HG02943 (cell line): ENCODE measurements around the gene AFTPH.
A peak's percentile ranks its signal among the peaks of the same experiment; 100 is the strongest.

Experiments
- ATAC-seq: cut with Tn5 transposase; IDR thresholded peaks from one replicate; pipeline ENCODE4 v1.9.1; 2021; ENCODE audit warnings: mild to moderate bottlenecking, low read depth, moderate library complexity; ENCODE audit not compliant: unreplicated experiment

The AFTPH gene

GRCh38 chr2:64523666-64524603 lies at the start of gene AFTPH:
Gene AFTPH, plus strand, starts transcription at chr2:64524328. Its CDS starts 27,147 bp downstream, at chr2:64551475.
- peak; percentile 84 for ATAC-seq

GRCh38 chr2:64474636-64475035 lies 49.5 kb upstream of the AFTPH start:
- ATAC-seq = no peak

GRCh38 chr2:64477037-64477436 lies 47.1 kb upstream of the AFTPH start:
- no peak for ATAC-seq

GRCh38 chr2:64477979-64478378 lies 46.1 kb upstream of the AFTPH start:
- no peak for ATAC-seq

GRCh38 chr2:64478502-64479230 lies 45.5 kb upstream of the AFTPH start:
- ATAC-seq = no peak

GRCh38 chr2:64479259-64480117 lies 44.6 kb upstream of the AFTPH start:
- ATAC-seq = no peak

GRCh38 chr2:64481665-64482064 lies 42.5 kb upstream of the AFTPH start:
- no peak for ATAC-seq

- ATAC-seq = no peak
Observed at GRCh38 chr2:64482243-64482642, 41.9 kb upstream of the AFTPH start.

GRCh38 chr2:64482765-64483504 lies 41.2 kb upstream of the AFTPH start:
- ATAC-seq = no peak

- ATAC-seq = no peak
Observed at GRCh38 chr2:64485331-64485730, 38.8 kb upstream of the AFTPH start.

GRCh38 chr2:64485961-64486360 lies 38.2 kb upstream of the AFTPH start:
- no peak for ATAC-seq

GRCh38 chr2:64487256-64488049 lies 36.7 kb upstream of the AFTPH start:
- no peak for ATAC-seq

GRCh38 chr2:64488050-64488974 lies 35.8 kb upstream of the AFTPH start:
- ATAC-seq = no peak

GRCh38 chr2:64489081-64489751 lies 34.9 kb upstream of the AFTPH start:
- no peak for ATAC-seq

GRCh38 chr2:64491426-64491825 lies 32.7 kb upstream of the AFTPH start:
- no peak for ATAC-seq

GRCh38 chr2:64492272-64492671 lies 31.9 kb upstream of the AFTPH start:
- no peak for ATAC-seq

- ATAC-seq = no peak
Observed at GRCh38 chr2:64492821-64493220, 31.3 kb upstream of the AFTPH start.

- no peak for ATAC-seq
Observed at GRCh38 chr2:64493788-64494187, 30.3 kb upstream of the AFTPH start.
